Dermis blood vessel endothelial cell (primary cell): Measurements from ENCODE around the gene ALX4. TPM values are rescaled to one million over a fixed set of nuclear protein-coding genes. Genes with fewer than 3 reads are reported as not detected.

Source experiments
- DNase-seq: peaks from one replicate; pipeline ENCODE4 v3.0.0; 2010
- total RNA-seq: library from RNA; depleted of rRNA; stranded (reverse); fragments of >200 nt; gene quantifications from 2 replicates; pipeline ENCODE4 v1.2.3, GENCODE V29; 2014

Gene ALX4
- total RNA-seq, 1 donor from 2014 or later: not detected

- DNase-seq: peak; percentile 41
Observed at GRCh38 chr11:44315947-44316658, 6.2 kb upstream of the ALX4 start.

GRCh38 chr11:44314733-44315132 is 4.8 kb upstream of the ALX4 start:
- no peak for DNase-seq

GRCh38 chr11:44313761-44314489 is 4.0 kb upstream of the ALX4 start:
- no peak for DNase-seq

GRCh38 chr11:44312876-44313275 is 2.9 kb upstream of the ALX4 start:
- no peak for DNase-seq

- no peak for DNase-seq
Observed at GRCh38 chr11:44311339-44312261, 1.7 kb upstream of the ALX4 start.

- DNase-seq: no peak
Observed at GRCh38 chr11:44310463-44311272, 729 bp upstream of the ALX4 start.

- no peak for DNase-seq
Observed at GRCh38 chr11:44310206-44310462, 195 bp upstream of the ALX4 start.

- DNase-seq: no peak
Observed at GRCh38 chr11:44308923-44309477, 939 bp downstream of the ALX4 start.

- no peak for DNase-seq
Observed at GRCh38 chr11:44308256-44308922, 1.6 kb downstream of the ALX4 start.

GRCh38 chr11:44307340-44308099 is 2.4 kb downstream of the ALX4 start:
- DNase-seq: no peak

- DNase-seq: no peak
Observed at GRCh38 chr11:44306918-44307244, 3.1 kb downstream of the ALX4 start.

GRCh38 chr11:44306052-44306917 is 3.7 kb downstream of the ALX4 start:
- no peak for DNase-seq

- peak; percentile 33 for DNase-seq
Observed at GRCh38 chr11:44305470-44306051, 4.4 kb downstream of the ALX4 start.

- DNase-seq: no peak
Observed at GRCh38 chr11:44305026-44305469, 4.9 kb downstream of the ALX4 start.

- peak; percentile 24 for DNase-seq
Observed at GRCh38 chr11:44304091-44305025, 5.6 kb downstream of the ALX4 start.

- DNase-seq: no peak
Observed at GRCh38 chr11:44303401-44303938, 6.5 kb downstream of the ALX4 start.

- DNase-seq: no peak
Observed at GRCh38 chr11:44301564-44302271, 8.2 kb downstream of the ALX4 start.
